GM23338 (cell line): ENCODE measurements around the gene RNF13. TPM values are rescaled to one million over a fixed set of nuclear protein-coding genes. Genes with fewer than 3 reads are reported as not detected.

Experiments
- ATAC-seq: fragments of 200-7000 bp; cut with Tn5 transposase; 3 replicates; pipeline ENCODE4 v1.9.1; 2020
- DNase-seq: peaks from one replicate; pipeline ENCODE4 v3.0.0-alpha.2; 2015; ENCODE audit warnings: low spot score
- H2AFZ ChIP-seq: fragments of 200-600 bp; sonication (generic); 2 replicates; pipeline ENCODE4 v1.8.0; 2016; ENCODE audit warnings: antibody characterized with exemption, mild to moderate bottlenecking, moderate library complexity
- H3F3A ChIP-seq: fragments of 200-600 bp; sonication (generic); replicated peaks from 2 replicates; pipeline ENCODE4 v1.8.0; 2017; ENCODE audit warnings: antibody characterized with exemption, mixed run types, low read depth
- H3K27ac ChIP-seq: fragments of 200-600 bp; sonication (generic); 2 replicates; pipeline ENCODE4 v1.6.1; 2016; ENCODE audit warnings: low read depth
- H3K27me3 ChIP-seq: fragments of 200-600 bp; sonication (generic); 2 replicates; pipeline ENCODE4 v1.8.0; 2016; ENCODE audit warnings: mild to moderate bottlenecking, mixed run types, moderate library complexity; ENCODE audit not compliant: insufficient read depth
- H3K36me3 ChIP-seq: fragments of 200-600 bp; sonication (generic); 2 replicates; pipeline ENCODE4 v1.8.0; 2016; ENCODE audit warnings: mild to moderate bottlenecking; ENCODE audit not compliant: insufficient read depth
- H3K4me1 ChIP-seq: fragments of 200-600 bp; sonication (generic); 2 replicates; pipeline ENCODE4 v1.8.0; 2016; ENCODE audit warnings: mild to moderate bottlenecking, moderate library complexity; ENCODE audit not compliant: insufficient read depth
- H3K4me2 ChIP-seq: fragments of 200-600 bp; sonication (generic); 2 replicates; pipeline ENCODE4 v1.7.1; 2017; ENCODE audit warnings: mixed run types
- H3K4me3 ChIP-seq: fragments of 200-600 bp; sonication (generic); 2 replicates; pipeline ENCODE4 v1.6.1; 2016; ENCODE audit warnings: mixed run types
- H3K79me2 ChIP-seq: fragments of 200-600 bp; sonication (generic); replicated peaks from 2 replicates; pipeline ENCODE4 v1.8.0; 2017; ENCODE audit warnings: mild to moderate bottlenecking; ENCODE audit not compliant: insufficient read depth
- H3K9me2 ChIP-seq: fragments of 200-600 bp; sonication (generic); 2 replicates; pipeline ENCODE4 v1.8.0; 2017; ENCODE audit not compliant: insufficient read depth
- H4K20me1 ChIP-seq: fragments of 200-600 bp; sonication (generic); replicated peaks from 2 replicates; pipeline ENCODE4 v1.8.0; 2017; ENCODE audit warnings: mild to moderate bottlenecking; ENCODE audit not compliant: insufficient read depth
- H3K27ac Mint-ChIP-seq: 2 replicates; pipeline ENCODE4 v1.8.0; 2020; ENCODE audit warnings: inconsistent platforms, mild to moderate bottlenecking, moderate library complexity, mixed read lengths
- H3K27me3 Mint-ChIP-seq: 3 replicates; pipeline ENCODE4 v1.8.0; 2022; ENCODE audit warnings: low read depth, mild to moderate bottlenecking, moderate library complexity, mixed read lengths, inconsistent platforms; ENCODE audit not compliant: insufficient read depth, poor library complexity
- H3K36me3 Mint-ChIP-seq: 3 replicates; pipeline ENCODE4 v1.8.0; 2021; ENCODE audit warnings: low read depth, mild to moderate bottlenecking, inconsistent platforms, moderate library complexity, mixed read lengths
- H3K4me1 Mint-ChIP-seq: 3 replicates; pipeline ENCODE4 v1.8.0; 2020; ENCODE audit warnings: mild to moderate bottlenecking, inconsistent platforms, mixed read lengths
- H3K4me3 Mint-ChIP-seq: 3 replicates; pipeline ENCODE4 v1.8.0; 2021; ENCODE audit warnings: moderate library complexity, mild to moderate bottlenecking, inconsistent platforms, mixed read lengths
- H3K9me3 Mint-ChIP-seq: 3 replicates; pipeline ENCODE4 v1.8.0; 2020; ENCODE audit warnings: moderate library complexity, mild to moderate bottlenecking, inconsistent platforms, mixed read lengths
- CREB1 ChIP-seq: fragments of 250-450 bp; sonication (Bioruptor Pico); IDR thresholded peaks from 2 replicates; pipeline ENCODE4 v1.5.0; 2020; ENCODE audit warnings: low read depth, mild to moderate bottlenecking, moderate library complexity
- EZH2 ChIP-seq: fragments of 200-600 bp; sonication (generic); IDR thresholded peaks from one replicate; pipeline ENCODE4 v1.8.0; 2017; ENCODE audit warnings: antibody characterized with exemption, mild to moderate bottlenecking, low read depth; ENCODE audit not compliant: unreplicated experiment
- EZH2phosphoT487 ChIP-seq: fragments of 200-600 bp; sonication (generic); IDR thresholded peaks from one replicate; pipeline ENCODE4 v1.8.1; 2018; ENCODE audit warnings: antibody characterized with exemption; ENCODE audit not compliant: unreplicated experiment
- JUNB ChIP-seq: IDR thresholded peaks from one replicate; pipeline ENCODE4 v1.6.1; 2016; ENCODE audit warnings: antibody characterized with exemption; ENCODE audit not compliant: unreplicated experiment
- NANOG ChIP-seq: IDR thresholded peaks from 2 replicates; pipeline ENCODE4 v1.6.1; 2016; ENCODE audit warnings: antibody characterized with exemption, borderline replicate concordance
- POLR2AphosphoS5 ChIP-seq: IDR thresholded peaks from 2 replicates; pipeline ENCODE4 v1.6.1; 2016; ENCODE audit warnings: antibody characterized with exemption, low read depth
- STAT1 ChIP-seq: IDR thresholded peaks from one replicate; pipeline ENCODE4 v1.6.1; 2016; ENCODE audit warnings: antibody characterized with exemption; ENCODE audit not compliant: unreplicated experiment
- ZNF114 ChIP-seq: fragments of 250-450 bp; sonication (Bioruptor Pico); IDR thresholded peaks from 2 replicates; pipeline ENCODE4 v1.5.0; 2020; ENCODE audit warnings: mild to moderate bottlenecking, moderate library complexity
- ZNF331 ChIP-seq: fragments of 250-450 bp; sonication (Bioruptor Pico); IDR thresholded peaks from 2 replicates; pipeline ENCODE4 v1.5.0; 2020; ENCODE audit warnings: low read depth, mild to moderate bottlenecking, moderate library complexity
- ZNF462 ChIP-seq: fragments of 250-450 bp; sonication (Bioruptor Pico); IDR thresholded peaks from 2 replicates; pipeline ENCODE4 v1.5.0; 2020; ENCODE audit warnings: mild to moderate bottlenecking, moderate library complexity
- polyA plus RNA-seq: library from polyadenylated mRNA; unstranded; fragments of >200 nt; fragmentation: Nextera tagmentation; extraction: Ambion mirVana; gene quantifications from 2 replicates; pipeline ENCODE4 v1.2.1, GENCODE V29; 2016
- total RNA-seq: library from RNA; depleted of rRNA; stranded (reverse); fragments of >200 nt; shearing (Covaris generic); gene quantifications from 2 replicates; pipeline ENCODE4 v1.2.3, GENCODE V29; 2014
- TF ChIP-seq, protein P1 (sequence below): IDR thresholded peaks from 2 replicates; pipeline ENCODE4 v1.6.1; 2016; ENCODE audit warnings: antibody characterized with exemption
- TF ChIP-seq, protein P2 (sequence below): IDR thresholded peaks from one replicate; pipeline ENCODE4 v1.6.1; 2018; ENCODE audit warnings: antibody characterized with exemption; ENCODE audit not compliant: unreplicated experiment
- TF ChIP-seq, protein P3 (sequence below), 2 experiments: fragments of 200-600 bp in 1 of 2; sonication (generic) in 1 of 2; conservative IDR thresholded peaks; 2 replicates each; pipeline versions ENCODE4 v1.5.1 to v1.6.1; 2016 to 2017; ENCODE audit warnings: antibody characterized with exemption in 2 of 2, low read depth in 2 of 2, mild to moderate bottlenecking in 2 of 2, moderate library complexity in 1 of 2

Gene RNF13
- total and polyA plus RNA-seq, 2 experiments from 2014 or later = 46.3 to 101 TPM

GRCh38 chr3:149977386-149977785, 164.4 kb downstream of the RNF13 start:
- Mint-ChIP-seq H3K4me1 (peaks cover 16% of the 10 kb centered on the region), H3K27ac (no peak overlapping the region), H3K4me3 (no peak overlapping the region), H3K9me3 (no peaks in the 10 kb centered on the region), H3K27me3 (no peaks in the 10 kb centered on the region), H3K36me3 (no peaks in the 10 kb centered on the region)
- H4K20me1 ChIP-seq = no peaks in the 10 kb centered on the region
- TF ChIP-seq, protein P1, sequence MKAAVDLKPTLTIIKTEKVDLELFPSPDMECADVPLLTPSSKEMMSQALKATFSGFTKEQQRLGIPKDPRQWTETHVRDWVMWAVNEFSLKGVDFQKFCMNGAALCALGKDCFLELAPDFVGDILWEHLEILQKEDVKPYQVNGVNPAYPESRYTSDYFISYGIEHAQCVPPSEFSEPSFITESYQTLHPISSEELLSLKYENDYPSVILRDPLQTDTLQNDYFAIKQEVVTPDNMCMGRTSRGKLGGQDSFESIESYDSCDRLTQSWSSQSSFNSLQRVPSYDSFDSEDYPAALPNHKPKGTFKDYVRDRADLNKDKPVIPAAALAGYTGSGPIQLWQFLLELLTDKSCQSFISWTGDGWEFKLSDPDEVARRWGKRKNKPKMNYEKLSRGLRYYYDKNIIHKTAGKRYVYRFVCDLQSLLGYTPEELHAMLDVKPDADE = no peak
- TF ChIP-seq, protein P2, sequence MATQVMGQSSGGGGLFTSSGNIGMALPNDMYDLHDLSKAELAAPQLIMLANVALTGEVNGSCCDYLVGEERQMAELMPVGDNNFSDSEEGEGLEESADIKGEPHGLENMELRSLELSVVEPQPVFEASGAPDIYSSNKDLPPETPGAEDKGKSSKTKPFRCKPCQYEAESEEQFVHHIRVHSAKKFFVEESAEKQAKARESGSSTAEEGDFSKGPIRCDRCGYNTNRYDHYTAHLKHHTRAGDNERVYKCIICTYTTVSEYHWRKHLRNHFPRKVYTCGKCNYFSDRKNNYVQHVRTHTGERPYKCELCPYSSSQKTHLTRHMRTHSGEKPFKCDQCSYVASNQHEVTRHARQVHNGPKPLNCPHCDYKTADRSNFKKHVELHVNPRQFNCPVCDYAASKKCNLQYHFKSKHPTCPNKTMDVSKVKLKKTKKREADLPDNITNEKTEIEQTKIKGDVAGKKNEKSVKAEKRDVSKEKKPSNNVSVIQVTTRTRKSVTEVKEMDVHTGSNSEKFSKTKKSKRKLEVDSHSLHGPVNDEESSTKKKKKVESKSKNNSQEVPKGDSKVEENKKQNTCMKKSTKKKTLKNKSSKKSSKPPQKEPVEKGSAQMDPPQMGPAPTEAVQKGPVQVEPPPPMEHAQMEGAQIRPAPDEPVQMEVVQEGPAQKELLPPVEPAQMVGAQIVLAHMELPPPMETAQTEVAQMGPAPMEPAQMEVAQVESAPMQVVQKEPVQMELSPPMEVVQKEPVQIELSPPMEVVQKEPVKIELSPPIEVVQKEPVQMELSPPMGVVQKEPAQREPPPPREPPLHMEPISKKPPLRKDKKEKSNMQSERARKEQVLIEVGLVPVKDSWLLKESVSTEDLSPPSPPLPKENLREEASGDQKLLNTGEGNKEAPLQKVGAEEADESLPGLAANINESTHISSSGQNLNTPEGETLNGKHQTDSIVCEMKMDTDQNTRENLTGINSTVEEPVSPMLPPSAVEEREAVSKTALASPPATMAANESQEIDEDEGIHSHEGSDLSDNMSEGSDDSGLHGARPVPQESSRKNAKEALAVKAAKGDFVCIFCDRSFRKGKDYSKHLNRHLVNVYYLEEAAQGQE = no peak
- TF ChIP-seq ZNF462 (no peak), EZH2phosphoT487 (no peak), NANOG (no peak), JUNB (no peak), EZH2 (no peak), STAT1 (no peak), CREB1 (no peak), ZNF114 (CRISPR knock-in tag) (no peak), POLR2AphosphoS5 (no peak), ZNF331 (CRISPR knock-in tag) (no peak)
- TF ChIP-seq, protein P3, sequence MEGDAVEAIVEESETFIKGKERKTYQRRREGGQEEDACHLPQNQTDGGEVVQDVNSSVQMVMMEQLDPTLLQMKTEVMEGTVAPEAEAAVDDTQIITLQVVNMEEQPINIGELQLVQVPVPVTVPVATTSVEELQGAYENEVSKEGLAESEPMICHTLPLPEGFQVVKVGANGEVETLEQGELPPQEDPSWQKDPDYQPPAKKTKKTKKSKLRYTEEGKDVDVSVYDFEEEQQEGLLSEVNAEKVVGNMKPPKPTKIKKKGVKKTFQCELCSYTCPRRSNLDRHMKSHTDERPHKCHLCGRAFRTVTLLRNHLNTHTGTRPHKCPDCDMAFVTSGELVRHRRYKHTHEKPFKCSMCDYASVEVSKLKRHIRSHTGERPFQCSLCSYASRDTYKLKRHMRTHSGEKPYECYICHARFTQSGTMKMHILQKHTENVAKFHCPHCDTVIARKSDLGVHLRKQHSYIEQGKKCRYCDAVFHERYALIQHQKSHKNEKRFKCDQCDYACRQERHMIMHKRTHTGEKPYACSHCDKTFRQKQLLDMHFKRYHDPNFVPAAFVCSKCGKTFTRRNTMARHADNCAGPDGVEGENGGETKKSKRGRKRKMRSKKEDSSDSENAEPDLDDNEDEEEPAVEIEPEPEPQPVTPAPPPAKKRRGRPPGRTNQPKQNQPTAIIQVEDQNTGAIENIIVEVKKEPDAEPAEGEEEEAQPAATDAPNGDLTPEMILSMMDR (conservative IDR thresholded peaks at IDR 0.05; ENCODE audit: low read depth in 2 of 2) = no peak
- DNase-seq = no peak
- peaks cover 6% of the 10 kb centered on the region; the same call in 1 of the 2 replicates for H3K4me1 ChIP-seq
- H3K27me3 ChIP-seq = no peaks in the 10 kb centered on the region
- no peaks in the 10 kb centered on the region for H3K9me2 ChIP-seq
- no peak for ATAC-seq
- no peak overlapping the region for H2AFZ ChIP-seq
- H3K36me3 ChIP-seq = no peaks in the 10 kb centered on the region
- H3K27ac ChIP-seq = no peak overlapping the region
- no peak overlapping the region for H3K4me3 ChIP-seq
- H3F3A ChIP-seq = no peaks in the 10 kb centered on the region
- no peak overlapping the region for H3K4me2 ChIP-seq
- peaks cover 15% of the 10 kb centered on the region for H3K79me2 ChIP-seq
